ENCODE measurements around the gene C1orf35.
"Not testable (repeated sequence)": the region's sequence is repeated elsewhere in the genome, so short reads cannot be mapped to it uniquely, and the experiment has no call there.

Gene C1orf35

GRCh38 chr1:228114827-228115226 is 11.7 kb upstream of the C1orf35 start:
- no peak overlapping the region for H3K27ac ChIP-seq
- no peak for TF ChIP-seq CTCF (conservative IDR thresholded peaks at IDR 0.05)

- no peak for TF ChIP-seq CTCF (conservative IDR thresholded peaks at IDR 0.05)
- no peak overlapping the region for H3K27ac ChIP-seq
Observed at GRCh38 chr1:228112617-228113016, 9.5 kb upstream of the C1orf35 start.

- no peak for TF ChIP-seq CTCF (conservative IDR thresholded peaks at IDR 0.05)
- H3K27ac ChIP-seq, result no peak overlapping the region
Observed at GRCh38 chr1:228112167-228112566, 9.0 kb upstream of the C1orf35 start.

- not testable (repeated sequence) for H3K27ac ChIP-seq
Observed at GRCh38 chr1:228111315-228111714, 8.2 kb upstream of the C1orf35 start.

GRCh38 chr1:228110556-228110955 is 7.4 kb upstream of the C1orf35 start:
- no peak for TF ChIP-seq CTCF (conservative IDR thresholded peaks at IDR 0.05)
- no peak overlapping the region for H3K27ac ChIP-seq

- TF ChIP-seq CTCF (conservative IDR thresholded peaks at IDR 0.05), result no peak
- no peak overlapping the region; the same call in 1 of the 2 replicates for H3K27ac ChIP-seq
Observed at GRCh38 chr1:228109962-228110488, 6.9 kb upstream of the C1orf35 start.

- TF ChIP-seq CTCF (conservative IDR thresholded peaks at IDR 0.05), result no peak
- peak within 1 kb of the TSS; percentile 54; the same call in 1 of the 2 replicates for H3K27ac ChIP-seq
Observed at GRCh38 chr1:228109073-228109961, 6.2 kb upstream of the C1orf35 start, which contains the start of gene MRPL55. Gene MRPL55, minus strand, starts transcription at chr1:228109299. Its CDS starts 1,039 bp downstream, at chr1:228108260.

GRCh38 chr1:228108742-228109072 is 5.6 kb upstream of the C1orf35 start:
- no peak for TF ChIP-seq CTCF (conservative IDR thresholded peaks at IDR 0.05)
- H3K27ac ChIP-seq, result peak overlapping the region; percentile 54; the same call in 1 of the 2 replicates

All from VCaP (cell line).